HepG2 (cell line): ENCODE data around the gene ELN. TPM values are rescaled to one million over a fixed set of nuclear protein-coding genes. Genes with fewer than 3 reads are reported as not detected.

Experiments used
- ATAC-seq: fragments of 200-7000 bp; cut with Tn5 transposase; 3 replicates; pipeline ENCODE4 v1.9.1; 2020; ENCODE audit warnings: mild to moderate bottlenecking, moderate library complexity
- BruUV-seq: library from RNA; stranded (reverse); fragments of 400-500 nt; replicated peaks from 2 replicates; lab custom pipeline; 2021; lab: Mats Ljungman, UMichigan
- CTCF ChIA-PET: fragments of 300-600 bp; formaldehyde crosslinking; extraction: SDS; loops from one replicate; lab custom pipeline; 2021; ENCODE audit warnings: low total read pairs, inconsistent platforms, low intra/inter-chr PET ratio; lab: Yijun Ruan, JAX
- POLR2A ChIA-PET: fragments of 350-600 bp; sonication (Branson Sonifier 250); formaldehyde crosslinking; loops from one replicate; lab custom pipeline; 2020; ENCODE audit warnings: antibody characterized with exemption, inconsistent platforms; lab: Yijun Ruan, JAX
- DNase-seq: peaks from one replicate; pipeline ENCODE4 v3.0.0-alpha.2; 2015; ENCODE audit warnings: low spot score
- FAIRE-seq: peaks from 3 replicates; lab custom pipeline; 2011; peaks lifted over from hg19 to GRCh38; lab: Jason Lieb, UNC
- H2AFZ ChIP-seq: one replicate; pipeline ENCODE4 v1.6.1; 2011; ENCODE audit warnings: low read length, inconsistent platforms
- H3K27ac ChIP-seq: fragments of 300-600 bp; 3 replicates; pipeline ENCODE4 v1.8.0; 2011; ENCODE audit warnings: mixed run types, mild to moderate bottlenecking, mixed read lengths, low read length, inconsistent platforms; ENCODE audit not compliant: insufficient read depth; ENCODE audit errors: extremely low read length
- H3K27me3 ChIP-seq, 2 experiments: fragments of 200-600 bp in 1 of 2; 2 replicates in 1 of 2; 3 replicates in 1 of 2; pipeline versions ENCODE4 v1.6.0 to v1.8.0; 2011; ENCODE audit warnings: low read length in 2 of 2, mild to moderate bottlenecking in 2 of 2, moderate library complexity in 2 of 2, inconsistent platforms in 1 of 2; ENCODE audit not compliant: insufficient read depth in 2 of 2, control insufficient read depth in 1 of 2
- H3K36me3 ChIP-seq, 2 experiments: fragments of 200-600 bp in 1 of 2; replicated peaks in 1 of 2; 2 replicates in 1 of 2; 3 replicates in 1 of 2; pipeline versions ENCODE4 v1.5.1 to v1.8.0; 2011; ENCODE audit warnings: low read length in 2 of 2, inconsistent platforms in 1 of 2; ENCODE audit not compliant: insufficient read depth in 2 of 2, control insufficient read depth in 1 of 2
- H3K4me1 ChIP-seq: 2 replicates; pipeline ENCODE4 v1.5.1; 2012; ENCODE audit warnings: low read length, inconsistent platforms; ENCODE audit not compliant: insufficient read depth
- H3K4me2 ChIP-seq: 2 replicates; pipeline ENCODE4 v1.6.0; 2011; ENCODE audit warnings: low read depth, low read length, inconsistent platforms
- H3K4me3 ChIP-seq, 3 experiments: fragments of 200-600 bp in 1 of 3; sonication (generic), shearing (Covaris generic) in 1 of 3; replicated peaks in 1 of 3; 2 replicates each; pipeline ENCODE4 v1.5.1; 2011 to 2016; ENCODE audit warnings: low read length in 3 of 3, inconsistent platforms in 2 of 3, low read depth in 2 of 3, mild to moderate bottlenecking in 2 of 3, control low read depth in 1 of 3, mixed read lengths in 1 of 3; ENCODE audit not compliant: insufficient read depth in 1 of 3
- H3K79me2 ChIP-seq: one replicate; pipeline ENCODE4 v1.6.1; 2011; ENCODE audit warnings: low read length, inconsistent platforms; ENCODE audit not compliant: insufficient read depth
- H3K9ac ChIP-seq: 2 replicates; pipeline ENCODE4 v1.6.0; 2011; ENCODE audit warnings: mild to moderate bottlenecking, low read depth, low read length, inconsistent platforms; ENCODE audit not compliant: insufficient read depth
- H3K9me3 ChIP-seq: 2 replicates; pipeline ENCODE4 v1.5.1; 2012; ENCODE audit warnings: mild to moderate bottlenecking, low read length
- H4K20me1 ChIP-seq: 2 replicates; pipeline ENCODE4 v1.6.0; 2011; ENCODE audit warnings: inconsistent platforms, mild to moderate bottlenecking, low read length, moderate library complexity; ENCODE audit not compliant: insufficient read depth
- AHR ChIP-seq: IDR thresholded peaks from 2 replicates; pipeline ENCODE4 v1.6.1; 2018; ENCODE audit warnings: missing genetic modification reagents, missing compliant biosample characterization
- HOXD1 ChIP-seq: sonication (generic); formaldehyde crosslinking; IDR thresholded peaks from 2 replicates; pipeline ENCODE4 v1.5.0; 2020; ENCODE audit warnings: missing genetic modification reagents
- KAT8 ChIP-seq: IDR thresholded peaks from 2 replicates; pipeline ENCODE4 v1.6.1; 2016; ENCODE audit warnings: missing genetic modification reagents, missing compliant biosample characterization
- KLF12 ChIP-seq: sonication (generic); formaldehyde crosslinking; IDR thresholded peaks from 2 replicates; pipeline ENCODE4 v1.4.0; 2020; ENCODE audit warnings: missing genetic modification reagents, borderline replicate concordance
- NR1H2 ChIP-seq: sonication (generic); formaldehyde crosslinking; IDR thresholded peaks from 2 replicates; pipeline ENCODE4 v1.8.1; 2022; ENCODE audit warnings: low read depth, missing genetic modification reagents, borderline replicate concordance
- PLSCR1 ChIP-seq: sonication (generic); formaldehyde crosslinking; IDR thresholded peaks from 2 replicates; pipeline ENCODE4 v1.5.0; 2020; ENCODE audit warnings: missing genetic modification reagents, mild to moderate bottlenecking, borderline replicate concordance
- PPARG ChIP-seq: conservative IDR thresholded peaks from 2 replicates; pipeline ENCODE4 v1.6.1; 2016; ENCODE audit warnings: missing biosample characterization, missing genetic modification reagents
- SMAD3 ChIP-seq: sonication (generic); formaldehyde crosslinking; IDR thresholded peaks from 2 replicates; pipeline ENCODE4 v1.4.0; 2020; ENCODE audit warnings: missing genetic modification reagents
- SRY ChIP-seq: sonication (generic); formaldehyde crosslinking; IDR thresholded peaks from 2 replicates; pipeline ENCODE4 v1.8.0; 2022; ENCODE audit warnings: mild to moderate bottlenecking, missing genetic modification reagents
- WIZ ChIP-seq: sonication (generic); formaldehyde crosslinking; IDR thresholded peaks from 2 replicates; pipeline ENCODE4 v1.5.1; 2020; ENCODE audit warnings: mild to moderate bottlenecking, missing genetic modification reagents
- YEATS2 ChIP-seq: sonication (generic); formaldehyde crosslinking; IDR thresholded peaks from 2 replicates; pipeline ENCODE4 v1.4.0; 2020; ENCODE audit warnings: missing genetic modification reagents, borderline replicate concordance
- ZNF160 ChIP-seq: sonication (generic); formaldehyde crosslinking; IDR thresholded peaks from 2 replicates; pipeline ENCODE4 v1.8.0; 2022; ENCODE audit warnings: mild to moderate bottlenecking, inconsistent platforms, missing genetic modification reagents
- ZNF512B ChIP-seq: sonication (generic); formaldehyde crosslinking; IDR thresholded peaks from 2 replicates; pipeline ENCODE4 v1.5.1; 2020; ENCODE audit warnings: missing genetic modification reagents, mild to moderate bottlenecking, borderline replicate concordance
- ZNF878 ChIP-seq: sonication (generic); formaldehyde crosslinking; IDR thresholded peaks from 2 replicates; pipeline ENCODE4 v1.8.1; 2023; ENCODE audit warnings: mild to moderate bottlenecking, missing genetic modification reagents, moderate library complexity
- ZSCAN25 ChIP-seq: sonication (generic); formaldehyde crosslinking; IDR thresholded peaks from 2 replicates; pipeline ENCODE4 v1.8.0; 2022; ENCODE audit warnings: mild to moderate bottlenecking, missing genetic modification reagents
- WGBS: methylation state at CpG from one replicate; pipeline ENCODE4 v1.1.6; 2017; ENCODE audit warnings: low lambda C conversion rate; 5-methylcytosine and 5-hydroxymethylcytosine counted together
- in situ Hi-C: cut with HindIII; loops from 2 replicates; pipeline ENCODE4 v1.10.0; 2017; ENCODE audit warnings: low pct_unique_long_range_greater_than_20kb; ENCODE audit not compliant: extremely low pct_ligation_motif_present
- intact Hi-C: fragments of 100-400 bp; cut with micrococcal nuclease; formaldehyde crosslinking; loops from one replicate; pipeline ENCODE4 v1.10.0; 2022; ENCODE audit not compliant: unreplicated experiment
- polyA plus RNA-seq, 8 experiments: library from polyadenylated mRNA; depleted of rRNA in 3 of 8; stranded (reverse) in 7 of 8; unstranded in 1 of 8; fragments of >200 nt; fragmentation: Illumina TruSeq in 4 of 8; extraction: Trizol in 4 of 8; gene quantifications; 2 replicates each; pipeline versions ENCODE4 v1.2.1 to v1.2.3, GENCODE V29; 2011 to 2016; ENCODE audit warnings: low read depth in 4 of 8, missing spikeins in 1 of 8, mixed read lengths in 1 of 8; ENCODE audit not compliant: insufficient read depth in 1 of 8
- total RNA-seq, 5 experiments: library from RNA; depleted of rRNA; stranded (reverse); fragments of >200 nt; fragmentation: Illumina TruSeq; extraction: Trizol; gene quantifications; 2 replicates each; pipeline ENCODE4 v1.2.3, GENCODE V29; 2016; ENCODE audit warnings: low read depth in 1 of 5

Gene ELN
- total and polyA plus RNA-seq, 2 of the 13 experiments (the other 11 are each of a cell fraction or from before 2014, with no cell fraction given) = 0.15 to 0.37 TPM

- ATAC-seq = no peak
- FAIRE-seq = no peak
- WGBS = 77% methylated on average over 6 of the region's 7 CpGs
- in situ Hi-C loops = no loop called here
- no TSS peak for BruUV-seq
- H3K36me3 ChIP-seq = no peaks in the 10 kb centered on the region
- H3K27me3 ChIP-seq = no peaks in the 10 kb centered on the region; a peak in 1 of 5 replicates
- peaks cover 14% of the 10 kb centered on the region for H3K9me3 ChIP-seq
- no peak overlapping the region for H2AFZ ChIP-seq
- H3K9ac ChIP-seq = no peak overlapping the region
- no peak for DNase-seq
- CTCF ChIA-PET = no interaction called here
- H3K27ac ChIP-seq = no peak overlapping the region
- H4K20me1 ChIP-seq = no peaks in the 10 kb centered on the region
- H3K4me1 ChIP-seq = no peaks in the 10 kb centered on the region
- intact Hi-C loops = no loop called here
- no peaks in the 10 kb centered on the region for H3K79me2 ChIP-seq
- TF ChIP-seq PPARG (no peak), SRY (CRISPR knock-in tag) (no peak), PLSCR1 (CRISPR knock-in tag) (no peak), NR1H2 (CRISPR knock-in tag) (no peak), KAT8 (CRISPR knock-in tag) (no peak), SMAD3 (CRISPR knock-in tag) (no peak), ZSCAN25 (no peak), YEATS2 (CRISPR knock-in tag) (no peak), AHR (CRISPR knock-in tag) (no peak), WIZ (CRISPR knock-in tag) (no peak), HOXD1 (CRISPR knock-in tag) (no peak), KLF12 (CRISPR knock-in tag) (no peak), ZNF512B (CRISPR knock-in tag) (no peak), ZNF160 (CRISPR knock-in tag) (no peak), ZNF878 (no peak)
- POLR2A ChIA-PET = no interaction called here
- no peak overlapping the region for H3K4me2 ChIP-seq
- no peak overlapping the region for H3K4me3 ChIP-seq
Measured at GRCh38 chr7:73991522-73992100, 36.4 kb upstream of the ELN start.
